MM.1S (cell line): ENCODE data around the gene OPRM1.

Source experiments
- CTCF ChIP-seq: fragments of 300-600 bp; sonication (generic); IDR thresholded peaks from 2 replicates; pipeline ENCODE4 v1.5.1; 2016; ENCODE audit warnings: antibody characterized with exemption, low read length, mixed read lengths
- EZH2phosphoT487 ChIP-seq: fragments of 300-600 bp; sonication (generic); IDR thresholded peaks from 2 replicates; pipeline ENCODE4 v1.6.1; 2018; ENCODE audit warnings: antibody characterized with exemption, low read length

GRCh38 chr6:154277629-154278017 is 238.6 kb downstream of the OPRM1 start:
- TF ChIP-seq CTCF (no peak), EZH2phosphoT487 (no peak)
